GM06990 (cell line): ENCODE data around the gene SDR9C7.
"Not testable (repeated sequence)": the region's sequence is repeated elsewhere in the genome, so short reads cannot be mapped to it uniquely, and the experiment has no call there.

ENCODE experiments used
- DNase-seq: peaks from one replicate; pipeline ENCODE4 v3.0.0-alpha.2; 2011; ENCODE audit not compliant: insufficient read length; ENCODE audit errors: extremely low read depth
- H3K27me3 ChIP-seq: replicated peaks from 2 replicates; pipeline ENCODE4 v1.6.0; 2011; ENCODE audit warnings: low read length; ENCODE audit not compliant: control insufficient read depth, insufficient read depth
- H3K36me3 ChIP-seq: 2 replicates; pipeline ENCODE4 v1.5.1; 2011; ENCODE audit warnings: low read length; ENCODE audit not compliant: control insufficient read depth, insufficient read depth
- H3K4me3 ChIP-seq: replicated peaks from 2 replicates; pipeline ENCODE4 v1.5.1; 2011; ENCODE audit warnings: low read depth, mild to moderate bottlenecking, control low read depth, low read length
- TF ChIP-seq, protein P1 (sequence below): IDR thresholded peaks from 2 replicates; pipeline ENCODE4 v1.5.1; 2011; ENCODE audit warnings: low read length, control low read depth, mild to moderate bottlenecking, inconsistent platforms; ENCODE audit not compliant: insufficient read depth, poor library complexity, severe bottlenecking

The SDR9C7 gene

DNA sequence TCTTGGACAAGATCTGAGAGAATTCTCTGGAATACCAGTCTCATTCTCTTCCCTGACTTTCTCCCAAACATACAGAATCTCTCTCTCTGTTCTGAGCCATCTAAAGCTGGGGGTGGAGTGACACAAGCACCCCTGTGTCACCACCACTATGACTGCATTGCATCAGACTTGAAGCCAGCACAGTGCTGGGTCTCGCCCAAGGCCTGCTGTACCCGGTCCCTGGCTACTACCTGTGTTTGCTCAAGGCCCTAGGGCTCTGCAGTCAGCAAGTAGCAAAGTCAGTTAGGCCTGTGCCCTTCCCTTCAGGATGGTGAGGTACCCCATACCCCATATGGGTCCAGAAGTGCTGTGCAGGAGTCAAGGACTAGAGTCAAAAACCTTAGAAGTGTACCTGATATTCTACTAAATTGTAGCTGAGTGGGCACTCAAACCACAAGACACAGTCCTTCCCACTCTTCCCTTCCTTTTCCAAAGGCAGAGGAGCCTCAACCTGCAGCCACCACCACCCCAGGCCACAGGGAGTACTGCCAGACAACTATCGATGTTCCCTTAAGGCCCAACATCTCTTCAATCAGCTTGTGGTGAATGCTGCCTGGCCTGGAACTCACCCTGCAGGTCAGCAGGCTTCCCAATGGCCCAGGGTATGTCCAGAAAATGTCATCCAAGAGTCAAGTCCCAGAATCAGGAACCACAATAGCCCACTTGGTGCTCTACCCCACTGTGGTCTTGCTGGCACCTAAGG is 44.4 kb upstream of the SDR9C7 start:
- Histone ChIP-seq H3K36me3 (no peaks in the 10 kb centered on the region), H3K27me3 (no peaks in the 10 kb centered on the region), H3K4me3 (no peak overlapping the region)
- DNase-seq: no peak
- TF ChIP-seq, protein P1, sequence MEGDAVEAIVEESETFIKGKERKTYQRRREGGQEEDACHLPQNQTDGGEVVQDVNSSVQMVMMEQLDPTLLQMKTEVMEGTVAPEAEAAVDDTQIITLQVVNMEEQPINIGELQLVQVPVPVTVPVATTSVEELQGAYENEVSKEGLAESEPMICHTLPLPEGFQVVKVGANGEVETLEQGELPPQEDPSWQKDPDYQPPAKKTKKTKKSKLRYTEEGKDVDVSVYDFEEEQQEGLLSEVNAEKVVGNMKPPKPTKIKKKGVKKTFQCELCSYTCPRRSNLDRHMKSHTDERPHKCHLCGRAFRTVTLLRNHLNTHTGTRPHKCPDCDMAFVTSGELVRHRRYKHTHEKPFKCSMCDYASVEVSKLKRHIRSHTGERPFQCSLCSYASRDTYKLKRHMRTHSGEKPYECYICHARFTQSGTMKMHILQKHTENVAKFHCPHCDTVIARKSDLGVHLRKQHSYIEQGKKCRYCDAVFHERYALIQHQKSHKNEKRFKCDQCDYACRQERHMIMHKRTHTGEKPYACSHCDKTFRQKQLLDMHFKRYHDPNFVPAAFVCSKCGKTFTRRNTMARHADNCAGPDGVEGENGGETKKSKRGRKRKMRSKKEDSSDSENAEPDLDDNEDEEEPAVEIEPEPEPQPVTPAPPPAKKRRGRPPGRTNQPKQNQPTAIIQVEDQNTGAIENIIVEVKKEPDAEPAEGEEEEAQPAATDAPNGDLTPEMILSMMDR: no peak

DNA sequence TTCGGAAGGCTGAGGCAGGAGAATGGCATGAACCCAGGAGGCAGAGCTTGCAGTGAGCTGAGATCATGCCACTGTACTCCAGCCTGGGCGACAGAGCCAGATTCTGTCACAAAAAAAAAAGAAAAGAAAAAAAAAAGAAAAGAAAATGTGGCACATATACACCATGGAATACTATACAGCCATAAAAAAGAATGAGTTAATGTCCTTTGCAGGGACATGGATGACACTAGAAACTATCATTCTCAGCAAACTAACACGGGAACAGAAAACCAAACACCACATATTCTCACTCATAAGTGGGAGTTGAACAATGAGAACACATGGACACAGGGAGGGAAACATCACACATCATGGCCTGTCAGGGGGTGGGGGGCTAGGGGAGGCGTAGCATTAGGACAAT is 43.2 kb upstream of the SDR9C7 start:
- not testable (repeated sequence) for H3K36me3 ChIP-seq, DNase-seq, H3K27me3 ChIP-seq, H3K4me3 ChIP-seq

DNA sequence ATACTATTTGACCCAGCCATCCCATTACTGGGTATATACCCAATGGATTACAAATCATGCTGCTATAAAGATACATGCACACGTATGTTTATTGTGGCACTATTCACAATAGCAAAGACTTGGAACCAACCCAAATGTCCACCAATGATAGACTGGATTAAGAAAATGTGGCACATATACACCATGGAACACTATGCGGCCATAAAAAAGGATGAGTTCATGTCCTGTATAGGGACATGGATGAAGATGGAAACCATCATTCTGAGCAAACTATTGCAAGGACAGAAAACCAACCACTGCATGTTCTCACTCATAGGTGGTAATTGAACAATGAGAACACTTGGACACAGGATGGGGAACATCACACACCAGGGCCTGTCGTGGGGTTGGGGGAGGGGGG is 40.0 kb upstream of the SDR9C7 start:
- H3K27me3 ChIP-seq: not testable (repeated sequence)

DNA sequence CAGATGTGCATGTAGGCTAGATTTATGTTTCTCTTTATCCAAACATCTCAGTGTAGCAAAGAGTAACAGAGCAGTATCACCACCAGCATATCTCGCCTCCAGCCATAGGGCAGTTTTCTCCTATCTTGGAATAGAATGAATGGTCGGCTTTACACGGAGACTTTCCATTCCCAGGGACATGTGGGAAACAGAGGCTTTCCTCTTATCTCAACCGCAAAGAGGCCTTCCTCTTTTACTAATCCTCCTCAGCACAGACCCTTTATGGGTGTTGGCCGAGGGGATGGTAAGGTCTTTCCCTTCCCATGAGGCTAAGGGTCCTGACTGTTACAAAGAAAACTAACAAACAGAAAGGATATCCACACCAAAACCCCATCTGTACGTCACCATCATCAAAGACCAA is 34.7 kb upstream of the SDR9C7 start:
- not testable (repeated sequence) for H3K27me3 ChIP-seq, DNase-seq, H3K36me3 ChIP-seq, H3K4me3 ChIP-seq

More for the DNA sequence above, 40.0 kb upstream of the SDR9C7 start:
- not testable (repeated sequence) for DNase-seq, H3K4me3 ChIP-seq, H3K36me3 ChIP-seq

DNA sequence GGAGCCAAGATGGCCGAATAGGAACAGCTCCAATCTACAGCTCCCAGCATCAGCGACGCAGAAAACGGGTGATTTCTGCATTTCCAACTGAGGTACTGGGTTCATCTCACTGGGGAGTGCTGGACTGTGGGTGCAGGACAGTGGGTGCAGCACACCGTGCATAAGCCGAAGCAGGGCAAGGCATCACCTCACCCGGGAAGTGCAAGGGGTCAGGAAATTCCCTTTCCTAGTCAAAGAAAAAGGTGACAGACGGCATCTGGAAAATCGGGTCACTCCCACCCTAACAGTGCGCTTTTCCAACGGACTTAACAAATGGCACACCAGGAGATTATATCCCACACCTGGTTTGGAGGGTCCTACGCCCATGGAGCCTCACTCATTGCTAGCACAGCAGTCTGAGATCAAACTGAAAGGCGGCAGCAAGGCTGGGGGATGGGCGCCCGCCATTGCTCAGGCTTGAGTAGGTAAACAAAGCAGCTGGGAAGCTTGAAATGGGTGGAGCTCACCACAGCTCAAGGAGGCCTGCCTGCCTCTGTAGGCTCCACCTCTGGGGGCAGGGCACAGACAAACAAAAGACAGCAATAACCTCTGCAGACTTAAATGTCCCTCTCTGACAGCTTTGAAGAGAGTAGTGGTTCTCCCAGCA is 31.9 kb upstream of the SDR9C7 start:
- H3K36me3 ChIP-seq, DNase-seq, H3K27me3 ChIP-seq, H3K4me3 ChIP-seq: not testable (repeated sequence)

DNA sequence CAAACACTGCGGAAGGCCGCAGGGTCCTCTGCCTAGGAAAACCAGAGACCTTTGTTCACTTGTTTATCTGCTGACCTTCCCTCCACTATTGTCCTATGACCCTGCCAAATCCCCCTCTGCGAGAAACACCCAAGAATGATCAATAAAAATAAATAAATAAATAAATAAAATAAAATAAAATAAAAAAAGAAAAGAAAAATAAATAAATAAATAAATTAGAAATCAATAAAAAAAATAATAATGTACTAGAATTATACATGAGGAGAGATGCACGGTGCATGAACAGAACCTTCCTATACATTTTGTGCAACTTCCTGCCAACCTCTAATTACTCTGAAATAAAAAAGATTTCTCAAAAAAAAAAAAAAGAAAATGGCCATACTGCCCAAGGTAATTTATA is 30.9 kb upstream of the SDR9C7 start:
- not testable (repeated sequence) for DNase-seq, H3K27me3 ChIP-seq, H3K36me3 ChIP-seq, H3K4me3 ChIP-seq

DNA sequence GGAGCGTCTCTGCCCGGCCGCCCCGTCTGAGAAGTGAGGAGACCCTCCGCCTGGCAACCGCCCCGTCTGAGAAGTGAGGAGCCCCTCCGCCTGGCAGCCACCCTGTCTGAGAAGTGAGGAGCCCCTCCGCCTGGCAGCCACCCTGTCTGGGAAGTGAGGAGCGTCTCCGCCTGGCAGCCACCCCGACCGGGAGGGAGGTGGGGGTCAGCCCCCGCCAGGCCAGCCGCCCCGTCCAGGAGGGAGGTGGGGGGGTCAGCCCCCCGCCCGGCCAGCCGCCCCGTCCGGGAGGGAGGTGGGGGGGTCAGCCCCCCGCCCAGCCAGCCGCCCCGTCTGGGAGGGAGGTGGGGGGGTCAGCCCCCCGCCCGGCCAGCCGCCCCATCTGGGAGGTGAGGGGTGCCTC is 29.3 kb upstream of the SDR9C7 start:
- not testable (repeated sequence) for H3K36me3 ChIP-seq, DNase-seq, H3K4me3 ChIP-seq, H3K27me3 ChIP-seq

DNA sequence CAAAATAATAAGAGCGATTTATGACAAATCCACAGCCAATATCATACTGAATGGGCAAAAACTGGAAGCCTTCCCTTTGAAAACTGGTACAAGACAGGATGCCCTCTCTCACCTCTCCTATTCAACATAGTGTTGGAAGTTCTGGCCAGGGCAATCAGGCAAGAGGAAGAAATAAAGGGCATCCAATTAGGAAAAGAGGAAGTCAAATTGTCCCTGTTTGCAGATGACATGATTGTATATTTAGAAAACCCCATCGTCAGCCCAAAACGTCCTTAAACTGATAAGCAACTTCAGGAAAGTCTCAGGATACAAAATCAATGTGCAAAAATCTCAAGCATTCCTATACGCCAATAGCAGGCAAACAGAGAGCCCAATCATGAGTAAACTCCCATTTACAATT is 28.0 kb upstream of the SDR9C7 start:
- DNase-seq, H3K36me3 ChIP-seq, H3K4me3 ChIP-seq, H3K27me3 ChIP-seq: not testable (repeated sequence)

DNA sequence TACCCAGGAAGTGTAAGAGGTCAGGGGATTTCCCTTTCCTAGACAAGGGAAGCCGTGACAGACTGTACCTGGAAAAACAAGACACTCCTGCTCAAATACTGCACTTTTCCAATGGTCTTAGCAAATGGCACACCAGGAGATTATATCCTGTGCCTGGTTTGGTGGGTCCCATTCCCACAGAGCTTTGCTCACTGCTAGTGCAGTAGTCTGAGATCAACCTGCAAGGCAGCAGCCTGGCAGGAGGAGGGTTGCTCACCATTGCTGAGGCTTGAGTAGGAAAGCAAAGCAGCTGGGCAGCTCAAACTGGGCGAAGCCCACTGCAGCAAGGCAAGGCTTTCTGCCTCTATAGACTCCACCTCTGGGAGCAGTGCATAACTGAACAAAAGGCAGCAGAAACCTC is 24.2 kb upstream of the SDR9C7 start:
- TF ChIP-seq, protein P1: no peak
- no peak for DNase-seq
- Histone ChIP-seq H3K4me3 (no peak overlapping the region), H3K27me3 (0 out of 2 replicates have a peak, but pooled peaks cover 2% of the 10 kb centered on the region), H3K36me3 (no peaks in the 10 kb centered on the region)
